Epithelial cell of proximal tubule (primary cell): ENCODE data around the gene MTUS2. TPM values are rescaled to one million over a fixed set of nuclear protein-coding genes. Genes with fewer than 3 reads are reported as not detected.

Source experiments
- DNase-seq: peaks from one replicate; pipeline ENCODE4 v3.0.0-alpha.2; 2011; ENCODE audit warnings: low read depth
- H3K4me3 ChIP-seq: 2 replicates; pipeline ENCODE4 v1.5.1; 2011; ENCODE audit warnings: low read depth, mild to moderate bottlenecking, low read length
- total RNA-seq: library from RNA; depleted of rRNA; stranded (reverse); fragments of >200 nt; gene quantifications from 2 replicates; pipeline ENCODE4 v1.2.3, GENCODE V29; 2015
- TF ChIP-seq, protein P1 (sequence below): conservative IDR thresholded peaks from 2 replicates; pipeline ENCODE4 v1.5.1; 2012; ENCODE audit warnings: low read depth, mild to moderate bottlenecking, low read length

MTUS2 gene
- total RNA-seq, 1 donor from 2014 or later, result not detected

DNA sequence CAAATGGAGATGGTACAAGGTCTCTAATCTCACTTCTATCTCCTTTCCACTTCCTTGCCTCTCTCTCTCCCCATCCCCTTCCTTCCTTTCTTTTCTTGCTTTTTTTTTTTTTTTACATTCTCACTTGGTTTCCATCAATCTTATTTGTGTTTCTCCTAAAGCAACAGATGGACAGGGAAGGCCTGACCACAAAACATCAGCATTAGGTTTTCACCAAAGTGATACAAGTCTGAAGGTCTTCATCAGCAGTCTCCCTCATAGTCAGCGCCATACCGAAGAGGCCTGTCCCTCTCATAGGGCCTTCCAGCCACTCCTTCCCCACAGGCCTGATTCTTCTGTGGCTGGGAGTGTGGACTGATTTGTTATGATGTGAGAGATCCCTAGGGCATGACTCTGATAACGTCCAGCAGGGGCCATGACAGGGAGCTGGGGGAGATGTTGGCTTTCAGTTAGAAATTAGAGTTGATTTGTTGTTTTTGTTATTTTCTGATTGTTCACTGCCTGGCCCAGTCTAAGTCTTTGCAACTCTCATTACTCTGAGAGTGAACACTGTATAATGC lies 616.7 kb downstream of the MTUS2 start:
- DNase-seq, result no peak
- H3K4me3 ChIP-seq, result no peak overlapping the region
- TF ChIP-seq, protein P1, sequence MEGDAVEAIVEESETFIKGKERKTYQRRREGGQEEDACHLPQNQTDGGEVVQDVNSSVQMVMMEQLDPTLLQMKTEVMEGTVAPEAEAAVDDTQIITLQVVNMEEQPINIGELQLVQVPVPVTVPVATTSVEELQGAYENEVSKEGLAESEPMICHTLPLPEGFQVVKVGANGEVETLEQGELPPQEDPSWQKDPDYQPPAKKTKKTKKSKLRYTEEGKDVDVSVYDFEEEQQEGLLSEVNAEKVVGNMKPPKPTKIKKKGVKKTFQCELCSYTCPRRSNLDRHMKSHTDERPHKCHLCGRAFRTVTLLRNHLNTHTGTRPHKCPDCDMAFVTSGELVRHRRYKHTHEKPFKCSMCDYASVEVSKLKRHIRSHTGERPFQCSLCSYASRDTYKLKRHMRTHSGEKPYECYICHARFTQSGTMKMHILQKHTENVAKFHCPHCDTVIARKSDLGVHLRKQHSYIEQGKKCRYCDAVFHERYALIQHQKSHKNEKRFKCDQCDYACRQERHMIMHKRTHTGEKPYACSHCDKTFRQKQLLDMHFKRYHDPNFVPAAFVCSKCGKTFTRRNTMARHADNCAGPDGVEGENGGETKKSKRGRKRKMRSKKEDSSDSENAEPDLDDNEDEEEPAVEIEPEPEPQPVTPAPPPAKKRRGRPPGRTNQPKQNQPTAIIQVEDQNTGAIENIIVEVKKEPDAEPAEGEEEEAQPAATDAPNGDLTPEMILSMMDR, result no peak

DNA sequence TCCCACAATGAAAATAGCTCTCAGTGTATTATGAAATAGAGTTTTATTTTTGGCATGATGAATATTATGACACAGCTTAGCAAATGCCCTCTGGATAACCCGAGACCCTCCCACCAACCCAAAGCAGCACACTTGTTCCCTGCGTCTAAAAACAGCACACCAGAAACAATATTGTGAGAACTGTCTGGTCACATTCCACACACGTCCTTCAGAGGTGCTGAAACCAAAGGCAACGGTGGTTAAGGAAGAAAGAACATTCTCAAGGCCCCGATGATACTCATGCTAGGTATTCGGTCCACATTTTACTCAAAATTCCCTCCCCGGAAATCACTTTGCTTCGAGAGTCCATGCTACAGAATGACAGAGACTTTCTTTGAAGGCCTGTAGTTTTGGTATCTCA lies 618.6 kb downstream of the MTUS2 start:
- no peak overlapping the region for H3K4me3 ChIP-seq
- TF ChIP-seq, protein P1, result no peak
- DNase-seq, result no peak

DNA sequence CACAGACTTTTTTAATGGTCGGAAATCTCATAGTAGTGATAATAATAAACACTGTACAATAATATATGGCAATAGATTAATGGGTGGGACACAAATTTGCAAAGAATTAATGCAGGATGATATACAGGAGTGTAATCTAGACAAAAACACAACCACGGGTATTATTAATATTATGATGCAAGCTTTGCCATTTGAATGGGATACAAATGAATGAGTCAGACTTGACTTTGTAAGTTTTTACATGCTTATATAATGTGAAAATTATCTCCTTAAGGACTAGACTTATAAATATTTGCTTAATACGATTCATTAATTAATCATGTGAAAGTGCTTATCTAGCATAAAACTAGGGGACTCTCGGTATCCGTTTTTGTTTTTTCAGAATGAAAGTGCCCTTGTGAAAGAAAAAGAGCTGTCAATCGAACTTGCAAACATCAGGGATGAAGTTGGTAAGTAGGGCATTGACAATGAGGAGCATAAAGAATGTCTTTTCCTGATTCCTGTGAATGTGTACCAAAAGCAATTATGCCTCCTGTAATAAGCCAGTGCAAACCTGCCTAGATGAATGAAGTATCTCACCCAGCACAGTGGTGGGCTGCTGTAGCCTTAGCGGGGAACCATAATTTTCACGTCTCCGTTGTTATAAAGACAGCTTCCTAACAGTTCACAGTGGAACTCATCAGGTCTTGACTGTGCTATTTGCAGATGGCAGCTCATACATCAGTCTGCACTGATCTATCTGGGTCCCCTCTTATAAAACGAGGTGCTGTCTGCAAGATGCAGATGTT lies 619.7 kb downstream of the MTUS2 start:
- H3K4me3 ChIP-seq, result no peak overlapping the region
- TF ChIP-seq, protein P1, result no peak
- no peak for DNase-seq

DNA sequence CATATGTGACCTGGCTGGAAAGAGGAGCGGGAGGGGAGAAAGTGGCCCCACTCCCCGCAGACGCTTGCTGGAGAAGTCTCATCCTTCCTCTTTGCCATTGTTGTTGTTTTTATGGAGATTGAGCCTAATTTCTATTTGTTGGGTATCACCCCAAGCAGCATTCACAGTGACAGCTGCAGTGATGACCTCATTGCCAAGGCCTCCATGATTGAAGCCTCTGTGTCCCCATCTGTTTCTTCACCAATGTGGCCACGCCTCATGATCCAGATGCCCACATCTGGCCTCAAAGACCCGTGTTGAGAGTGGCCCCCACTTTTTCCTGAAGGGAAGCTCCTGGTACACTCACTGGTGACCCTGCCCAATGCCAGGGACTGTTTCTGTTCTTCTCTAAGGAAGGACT lies 621.2 kb downstream of the MTUS2 start:
- DNase-seq, result no peak
- TF ChIP-seq, protein P1, result no peak
- H3K4me3 ChIP-seq, result no peak overlapping the region

DNA sequence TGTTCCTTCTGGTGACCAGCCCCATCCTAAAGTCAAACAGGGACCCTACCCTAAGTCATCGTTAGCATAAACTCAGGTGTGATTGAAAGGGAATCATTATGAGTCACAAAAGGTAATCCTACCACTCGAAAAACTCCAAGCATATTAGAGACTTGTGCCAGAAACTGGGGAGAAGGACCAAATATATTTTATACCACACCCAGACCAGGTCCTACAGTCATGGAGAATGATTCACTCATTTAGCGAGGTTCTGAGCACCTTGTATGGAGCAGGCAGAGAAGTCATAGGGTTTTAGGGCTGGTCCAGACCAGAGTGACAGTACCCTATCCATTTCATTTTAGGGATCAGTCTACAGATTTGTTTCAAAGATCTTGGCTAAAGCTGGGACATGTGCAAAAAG lies 625.9 kb downstream of the MTUS2 start:
- no peak for DNase-seq
- H3K4me3 ChIP-seq, result no peak overlapping the region
- TF ChIP-seq, protein P1, result no peak

DNA sequence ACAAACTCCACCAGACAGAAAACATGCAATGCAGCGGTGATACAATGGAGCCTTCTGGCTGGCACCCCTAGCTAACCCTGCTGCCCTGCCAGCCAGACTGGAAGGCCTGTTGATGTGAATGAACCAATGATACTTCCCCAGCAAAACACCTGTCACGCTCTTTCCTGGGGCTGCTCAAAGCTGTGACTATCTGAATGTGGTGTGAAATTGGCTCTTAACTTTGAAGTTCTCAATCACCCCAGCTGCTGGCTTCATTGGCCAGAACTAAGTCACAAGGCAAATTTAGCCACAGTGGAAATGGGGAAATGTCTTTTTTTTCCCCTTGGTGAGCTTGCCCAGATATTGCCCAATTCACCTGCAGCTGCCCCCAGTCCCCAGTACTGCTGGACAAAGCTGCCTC lies 628.0 kb downstream of the MTUS2 start:
- H3K4me3 ChIP-seq, result no peak overlapping the region
- TF ChIP-seq, protein P1, result no peak
- DNase-seq, result no peak

DNA sequence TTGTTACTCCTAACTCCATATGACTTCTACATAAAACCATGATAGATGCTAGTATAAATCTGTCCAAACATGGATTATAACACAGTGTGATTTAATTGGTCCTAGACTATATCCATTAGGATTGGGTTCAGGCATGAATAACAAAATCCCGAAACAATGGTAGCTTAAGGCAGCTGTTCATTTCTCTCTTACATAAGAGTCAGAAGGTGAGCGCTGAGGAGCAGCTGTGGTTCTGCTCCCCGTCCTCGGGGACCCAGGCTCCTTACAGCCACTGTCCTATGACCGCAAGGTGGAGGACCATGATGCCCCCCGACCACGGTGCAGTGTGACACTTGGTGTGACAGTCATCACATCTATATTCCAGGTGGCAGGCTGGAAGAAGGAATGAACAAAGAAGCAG lies 629.6 kb downstream of the MTUS2 start:
- TF ChIP-seq, protein P1, result no peak
- no peak overlapping the region for H3K4me3 ChIP-seq
- DNase-seq, result no peak
